CD14-positive monocyte (primary cell): ENCODE results near the gene AHI1. TPM values are rescaled to one million over a fixed set of nuclear protein-coding genes. Genes with fewer than 3 reads are reported as not detected.

ENCODE experiments used
- DNase-seq, 3 donors: peaks; one replicate each; pipeline ENCODE4 v3.0.0-alpha.2; 2011 to 2022
- H2AFZ ChIP-seq: 2 replicates; pipeline ENCODE4 v1.6.0; 2012; ENCODE audit warnings: mild to moderate bottlenecking, low read depth, low read length, inconsistent platforms; ENCODE audit not compliant: insufficient read depth, poor library complexity, severe bottlenecking
- H3K27ac ChIP-seq, 2 donors: 1 replicate in 1 of 2; 2 replicates in 1 of 2; pipeline ENCODE4 v1.5.1; 2012 to 2013; ENCODE audit warnings: low read length in 2 of 2, control low read depth in 1 of 2, inconsistent platforms in 1 of 2, low read depth in 1 of 2, mild to moderate bottlenecking in 1 of 2
- H3K27me3 ChIP-seq, 2 donors: one replicate each; pipeline versions ENCODE4 v1.6.0 to v1.6.1; 2011 to 2013; ENCODE audit warnings: low read length in 2 of 2; ENCODE audit not compliant: control insufficient read depth in 2 of 2, insufficient read depth in 2 of 2
- H3K36me3 ChIP-seq, 2 donors: replicated peaks in 1 of 2; 1 replicate in 1 of 2; 2 replicates in 1 of 2; pipeline versions ENCODE4 v1.5.1 to v1.6.1; 2012 to 2013; ENCODE audit warnings: low read length in 2 of 2, control low read depth in 1 of 2, inconsistent platforms in 1 of 2, mild to moderate bottlenecking in 1 of 2; ENCODE audit not compliant: insufficient read depth in 2 of 2, control insufficient read depth in 1 of 2
- H3K4me1 ChIP-seq, 2 donors: 1 replicate in 1 of 2; 2 replicates in 1 of 2; pipeline versions ENCODE4 v1.5.1 to v1.6.1; 2012 to 2013; ENCODE audit warnings: low read length in 2 of 2, control low read depth in 1 of 2, inconsistent platforms in 1 of 2, mild to moderate bottlenecking in 1 of 2, moderate library complexity in 1 of 2; ENCODE audit not compliant: insufficient read depth in 2 of 2, control insufficient read depth in 1 of 2
- H3K4me2 ChIP-seq: replicated peaks from 2 replicates; pipeline ENCODE3; 2012; ENCODE audit warnings: low read length, moderate library complexity, mild to moderate bottlenecking; ENCODE audit not compliant: poor library complexity, severe bottlenecking; ENCODE audit errors: extremely low read depth
- H3K4me3 ChIP-seq, 3 experiments: fragments of 200-600 bp in 1 of 3; sonication (generic) in 1 of 3; replicated peaks in 1 of 3; 1 replicate in 2 of 3; 2 replicates in 1 of 3; pipeline ENCODE4 v1.5.1; 2011 to 2013; ENCODE audit warnings: low read length in 3 of 3, mild to moderate bottlenecking in 3 of 3, control low read depth in 2 of 3, low read depth in 2 of 3, inconsistent platforms in 1 of 3, moderate library complexity in 1 of 3
- H3K79me2 ChIP-seq: 2 replicates; pipeline ENCODE4 v1.6.0; 2012; ENCODE audit warnings: mild to moderate bottlenecking, control low read depth, inconsistent platforms, low read length, moderate library complexity; ENCODE audit not compliant: insufficient read depth
- H3K9ac ChIP-seq: 2 replicates; pipeline ENCODE4 v1.6.0; 2017; ENCODE audit warnings: low read length, mild to moderate bottlenecking; ENCODE audit not compliant: insufficient read depth, poor library complexity, severe bottlenecking
- H3K9me3 ChIP-seq, 2 donors: replicated peaks in 1 of 2; 1 replicate in 1 of 2; 2 replicates in 1 of 2; pipeline versions ENCODE4 v1.5.1 to v1.6.1; 2012 to 2013; ENCODE audit warnings: low read length in 2 of 2, control low read depth in 1 of 2; ENCODE audit not compliant: control insufficient read depth in 1 of 2, insufficient read depth in 1 of 2
- H4K20me1 ChIP-seq: 2 replicates; pipeline ENCODE4 v1.6.0; 2012; ENCODE audit warnings: mild to moderate bottlenecking, low read length, control low read depth, moderate library complexity; ENCODE audit not compliant: insufficient read depth
- H3K27ac Mint-ChIP-seq, 7 donors: one replicate each; pipeline ENCODE4 v1.8.0; 2020; ENCODE audit warnings: mild to moderate bottlenecking in 7 of 7, mixed read lengths in 7 of 7, moderate library complexity in 6 of 7, inconsistent platforms in 2 of 7
- H3K27me3 Mint-ChIP-seq, 3 donors: one replicate each; pipeline ENCODE4 v1.8.0; 2021 to 2022; ENCODE audit warnings: low read depth in 3 of 3, mild to moderate bottlenecking in 3 of 3, mixed read lengths in 3 of 3, moderate library complexity in 3 of 3, inconsistent platforms in 1 of 3
- H3K36me3 Mint-ChIP-seq, 2 donors: one replicate each; pipeline ENCODE4 v1.8.0; 2020; ENCODE audit warnings: mixed read lengths in 2 of 2, inconsistent platforms in 1 of 2, mild to moderate bottlenecking in 1 of 2
- H3K4me1 Mint-ChIP-seq: one replicate; pipeline ENCODE4 v1.8.0; 2020; ENCODE audit warnings: mild to moderate bottlenecking, mixed read lengths
- H3K4me3 Mint-ChIP-seq, 2 donors: one replicate each; pipeline ENCODE4 v1.8.0; 2020; ENCODE audit warnings: mild to moderate bottlenecking in 2 of 2, mixed read lengths in 2 of 2, moderate library complexity in 1 of 2
- H3K9me3 Mint-ChIP-seq, 7 donors: one replicate each; pipeline ENCODE4 v1.8.0; 2020 to 2022; ENCODE audit warnings: mixed read lengths in 7 of 7, mild to moderate bottlenecking in 6 of 7, moderate library complexity in 6 of 7, inconsistent platforms in 2 of 7
- WGBS: methylation state at CpG from one replicate; pipeline ENCODE4 v1.1.5; 2013; ENCODE audit warnings: missing lambda C conversion rate; ENCODE audit not compliant: insufficient coverage; 5-methylcytosine and 5-hydroxymethylcytosine counted together
- intact Hi-C, 2 donors: fragments of 100-400 bp; cut with micrococcal nuclease; formaldehyde crosslinking; loops; one replicate each; pipeline versions ENCODE4 v1.15.0 to v1.15.1; 2023
- polyA plus RNA-seq, 3 donors: library from polyadenylated mRNA; depleted of rRNA in 1 of 3; unstranded in 2 of 3; stranded (reverse) in 1 of 3; fragments of 300-500 nt in 2 of 3; fragments of >200 nt in 1 of 3; fragmentation: Illumina TruSeq in 2 of 3; gene quantifications; 1 replicate in 2 of 3; 2 replicates in 1 of 3; pipeline ENCODE4 v1.2.3, GENCODE V29; 2012 to 2021
- TF ChIP-seq, protein P1 (sequence below): fragments of 200-600 bp; IDR thresholded peaks from one replicate; pipeline ENCODE4 v1.8.0; 2022; ENCODE audit warnings: antibody characterized with exemption, mild to moderate bottlenecking

AHI1 gene
- polyA plus RNA-seq, 3 donors, result 0.91 to 2.8 (median 1.4) TPM

DNA sequence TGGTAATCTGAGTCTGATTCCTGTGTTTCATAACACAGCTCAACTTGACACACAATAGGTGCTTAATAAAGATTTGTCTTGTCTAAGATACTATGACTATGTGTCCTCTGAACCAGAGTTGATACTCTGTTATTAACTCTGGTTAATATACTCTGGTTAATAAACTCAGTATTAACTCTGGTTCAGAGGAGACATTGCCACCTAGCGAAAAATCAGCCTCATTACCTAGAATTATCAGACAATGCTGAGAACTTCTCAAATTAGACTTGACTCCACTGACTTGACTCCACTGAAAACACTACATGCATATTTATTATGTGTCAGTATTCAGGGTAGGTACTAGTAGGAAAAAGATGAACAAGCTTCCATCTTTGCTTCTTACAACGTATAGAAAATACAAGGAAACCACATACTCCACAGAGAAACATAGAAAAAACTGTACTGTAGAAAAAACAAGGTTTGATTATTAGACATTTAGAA, 73.9 kb downstream of the AHI1 start:
- Mint-ChIP-seq H3K27ac (peak overlapping the region in 2 of 7 donors; percentile 65 to 81), H3K4me3 (no peak overlapping the region), H3K4me1 (peaks cover 16% of the 10 kb centered on the region), H3K36me3 (no peaks in the 10 kb centered on the region), H3K9me3 (no peaks in the 10 kb centered on the region), H3K27me3 (no peaks in the 10 kb centered on the region)
- H3K9ac ChIP-seq, result no peak overlapping the region
- no peaks in the 10 kb centered on the region for H3K27me3 ChIP-seq
- H2AFZ ChIP-seq, result no peak overlapping the region
- no CpG with 5 or more reads among the region's 2 CpGs for WGBS
- DNase-seq, result peak; percentile 30 to 64 (median 41)
- no peak overlapping the region for H3K27ac ChIP-seq
- H3K9me3 ChIP-seq, result no peaks in the 10 kb centered on the region
- H3K4me2 ChIP-seq, result no peak overlapping the region
- no peak overlapping the region for H3K4me3 ChIP-seq
- no peaks in the 10 kb centered on the region for H3K36me3 ChIP-seq
- H3K79me2 ChIP-seq, result no peaks in the 10 kb centered on the region
- intact Hi-C loops, result loop anchor here in 1 of 2 donors (10.0 kb wide), 1 partner anchor 279 kb away; no protein-coding TSS in a partner anchor
- TF ChIP-seq, protein P1, sequence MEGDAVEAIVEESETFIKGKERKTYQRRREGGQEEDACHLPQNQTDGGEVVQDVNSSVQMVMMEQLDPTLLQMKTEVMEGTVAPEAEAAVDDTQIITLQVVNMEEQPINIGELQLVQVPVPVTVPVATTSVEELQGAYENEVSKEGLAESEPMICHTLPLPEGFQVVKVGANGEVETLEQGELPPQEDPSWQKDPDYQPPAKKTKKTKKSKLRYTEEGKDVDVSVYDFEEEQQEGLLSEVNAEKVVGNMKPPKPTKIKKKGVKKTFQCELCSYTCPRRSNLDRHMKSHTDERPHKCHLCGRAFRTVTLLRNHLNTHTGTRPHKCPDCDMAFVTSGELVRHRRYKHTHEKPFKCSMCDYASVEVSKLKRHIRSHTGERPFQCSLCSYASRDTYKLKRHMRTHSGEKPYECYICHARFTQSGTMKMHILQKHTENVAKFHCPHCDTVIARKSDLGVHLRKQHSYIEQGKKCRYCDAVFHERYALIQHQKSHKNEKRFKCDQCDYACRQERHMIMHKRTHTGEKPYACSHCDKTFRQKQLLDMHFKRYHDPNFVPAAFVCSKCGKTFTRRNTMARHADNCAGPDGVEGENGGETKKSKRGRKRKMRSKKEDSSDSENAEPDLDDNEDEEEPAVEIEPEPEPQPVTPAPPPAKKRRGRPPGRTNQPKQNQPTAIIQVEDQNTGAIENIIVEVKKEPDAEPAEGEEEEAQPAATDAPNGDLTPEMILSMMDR, result peak; percentile 88
- H3K4me1 ChIP-seq, result peaks cover 12 to 27% of the 10 kb centered on the region in 2 donors
- no peaks in the 10 kb centered on the region for H4K20me1 ChIP-seq

GRCh38 chr6:135419162-135419561, 78.4 kb downstream of the AHI1 start:
- Mint-ChIP-seq H3K36me3 (no peaks in the 10 kb centered on the region), H3K27me3 (no peaks in the 10 kb centered on the region), H3K27ac (no peak overlapping the region), H3K9me3 (no peaks in the 10 kb centered on the region), H3K4me3 (no peak overlapping the region), H3K4me1 (peaks cover 4% of the 10 kb centered on the region)
- H3K4me2 ChIP-seq, result no peak overlapping the region
- TF ChIP-seq, protein P1, result no peak
- no peak for DNase-seq
- no peaks in the 10 kb centered on the region for H3K79me2 ChIP-seq
- H3K9me3 ChIP-seq, result no peaks in the 10 kb centered on the region
- intact Hi-C loops, result loop anchor here in 1 of 2 donors (10.0 kb wide), 1 partner anchor 274 kb away; no protein-coding TSS in a partner anchor
- WGBS, result no CpG with 5 or more reads among the region's 2 CpGs
- no peaks in the 10 kb centered on the region for H3K36me3 ChIP-seq
- peaks cover 5 to 8% of the 10 kb centered on the region in 2 donors for H3K4me1 ChIP-seq
- no peaks in the 10 kb centered on the region for H4K20me1 ChIP-seq
- H2AFZ ChIP-seq, result no peak overlapping the region
- H3K9ac ChIP-seq, result no peak overlapping the region
- H3K27ac ChIP-seq, result no peak overlapping the region
- H3K27me3 ChIP-seq, result no peaks in the 10 kb centered on the region
- no peak overlapping the region for H3K4me3 ChIP-seq
